A673 (cell line): ENCODE measurements around the gene RAB3B. TPM values are rescaled to one million over a fixed set of nuclear protein-coding genes. Genes with fewer than 3 reads are reported as not detected.

Source experiments
- BruUV-seq: library from RNA; stranded (reverse); fragments of 400-500 nt; replicated peaks from 2 replicates; lab custom pipeline; 2021; lab: Mats Ljungman, UMichigan
- CTCF ChIA-PET: fragments of 300-600 bp; sonication (Branson Sonifier 250); formaldehyde crosslinking; loops from one replicate; lab custom pipeline; 2022; ENCODE audit warnings: antibody characterized with exemption; lab: Charles Lee
- POLR2A ChIA-PET: fragments of 300-600 bp; sonication (Branson Sonifier 250); formaldehyde crosslinking; loops from one replicate; lab custom pipeline; 2022; ENCODE audit warnings: antibody characterized with exemption; ENCODE audit not compliant: low non-redundant PET; lab: Charles Lee
- DNase-seq: peaks from one replicate; pipeline ENCODE4 v3.0.0-alpha.2; 2015; ENCODE audit warnings: low spot score
- H3K27ac ChIP-seq: fragments of 200-600 bp; sonication (generic); 2 replicates; pipeline ENCODE4 v1.5.1; 2016; ENCODE audit warnings: mixed run types, low read depth, mild to moderate bottlenecking, mixed read lengths, antibody characterized with exemption, low read length; ENCODE audit not compliant: poor library complexity, severe bottlenecking
- H3K27me3 ChIP-seq: fragments of 200-600 bp; sonication (generic); replicated peaks from 2 replicates; pipeline ENCODE4 v1.6.1; 2017; ENCODE audit warnings: mixed run types, low read depth, mild to moderate bottlenecking, mixed read lengths, antibody characterized with exemption, low read length; ENCODE audit not compliant: insufficient read depth, poor library complexity
- H3K36me3 ChIP-seq: fragments of 200-600 bp; sonication (generic); 2 replicates; pipeline ENCODE4 v1.6.1; 2016; ENCODE audit warnings: mixed run types, mild to moderate bottlenecking, mixed read lengths, antibody characterized with exemption, low read length; ENCODE audit not compliant: insufficient read depth, poor library complexity, severe bottlenecking
- H3K4me1 ChIP-seq: fragments of 200-600 bp; sonication (generic); 2 replicates; pipeline ENCODE4 v1.6.1; 2017; ENCODE audit warnings: mixed run types, mild to moderate bottlenecking, mixed read lengths, antibody characterized with exemption, low read length; ENCODE audit not compliant: insufficient read depth, poor library complexity, severe bottlenecking
- H3K4me3 ChIP-seq: fragments of 200-600 bp; sonication (generic); 2 replicates; pipeline ENCODE4 v1.5.1; 2016; ENCODE audit warnings: low read depth, mixed run types, mild to moderate bottlenecking, mixed read lengths, low read length; ENCODE audit not compliant: poor library complexity, severe bottlenecking
- H3K9me3 ChIP-seq: fragments of 200-600 bp; sonication (generic); 2 replicates; pipeline ENCODE4 v1.6.1; 2016; ENCODE audit warnings: mixed run types, low read depth, mild to moderate bottlenecking, mixed read lengths, antibody characterized with exemption, low read length; ENCODE audit not compliant: poor library complexity, severe bottlenecking
- CTCF ChIP-seq: fragments of 300-800, 200-600 bp; sonication (generic); conservative IDR thresholded peaks from 2 replicates; pipeline ENCODE4 v1.5.1; 2017; ENCODE audit warnings: low read depth, mild to moderate bottlenecking, antibody characterized with exemption, low read length, moderate library complexity, mixed read lengths
- EZH2 ChIP-seq: fragments of 200-600 bp; sonication (generic); IDR thresholded peaks from 2 replicates; pipeline ENCODE4 v1.6.1; 2017; ENCODE audit warnings: borderline replicate concordance, low read depth, mild to moderate bottlenecking, mixed read lengths, antibody characterized with exemption, low read length; ENCODE audit not compliant: poor library complexity, severe bottlenecking
- intact Hi-C: fragments of 100-400 bp; cut with micrococcal nuclease; formaldehyde crosslinking; loops from one replicate; pipeline ENCODE4 v1.10.0; 2022; ENCODE audit not compliant: unreplicated experiment
- total RNA-seq: library from RNA; stranded (reverse); gene quantifications from 2 replicates; pipeline ENCODE4 v1.2.3, GENCODE V29; 2021

The RAB3B gene
- total RNA-seq, 1 experiment from 2014 or later = 25.5 TPM

GRCh38 chr1:51966559-51966958 is 23.9 kb downstream of the RAB3B start:
- no peak overlapping the region for H3K4me3 ChIP-seq
- peaks cover 46% of the 10 kb centered on the region for H3K4me1 ChIP-seq
- peaks cover 11% of the 10 kb centered on the region for H3K36me3 ChIP-seq
- H3K9me3 ChIP-seq = no peaks in the 10 kb centered on the region
- BruUV-seq = no TSS peak
- TF ChIP-seq CTCF = no peak
- no peak for TF ChIP-seq EZH2
- ChIA-PET POLR2A (interaction anchor here (0.6 kb wide), 1 partner anchor 107 kb away, joined by 3 read pairs; no protein-coding TSS in a partner anchor), CTCF (no interaction called here)
- peak overlapping the region; percentile 83 for H3K27ac ChIP-seq
- H3K27me3 ChIP-seq = no peaks in the 10 kb centered on the region
- intact Hi-C loops = no loop called here
- peak; percentile 79 for DNase-seq

GRCh38 chr1:51964309-51964696 is 26.2 kb downstream of the RAB3B start:
- Histone ChIP-seq H3K36me3 (peaks cover 11% of the 10 kb centered on the region), H3K9me3 (no peaks in the 10 kb centered on the region), H3K27ac (no peak overlapping the region), H3K4me3 (no peak overlapping the region), H3K27me3 (no peaks in the 10 kb centered on the region), H3K4me1 (peaks cover 51% of the 10 kb centered on the region)
- BruUV-seq = no TSS peak
- intact Hi-C loops = no loop called here
- DNase-seq = no peak
- POLR2A ChIA-PET = no interaction called here
- CTCF ChIA-PET = no interaction called here
- TF ChIP-seq CTCF (no peak), EZH2 (no peak)

GRCh38 chr1:51963592-51964308 is 26.8 kb downstream of the RAB3B start:
- Histone ChIP-seq H3K27me3 (no peaks in the 10 kb centered on the region), H3K36me3 (peaks cover 11% of the 10 kb centered on the region), H3K4me1 (peaks cover 51% of the 10 kb centered on the region), H3K4me3 (no peak overlapping the region), H3K27ac (no peak overlapping the region), H3K9me3 (no peaks in the 10 kb centered on the region)
- TF ChIP-seq EZH2 (no peak), CTCF (no peak)
- intact Hi-C loops = no loop called here
- no TSS peak for BruUV-seq
- ChIA-PET POLR2A (no interaction called here), CTCF (no interaction called here)
- no peak for DNase-seq
